Urothelium cell line (cell line): ENCODE results near the gene THAP11.
A peak's percentile ranks its signal among the peaks of the same experiment; 100 is the strongest.
"Not testable (repeated sequence)": the region's sequence is repeated elsewhere in the genome, so short reads cannot be mapped to it uniquely, and the experiment has no call there.

ENCODE experiments used
- DNase-seq: peaks from one replicate; pipeline ENCODE4 v3.0.0; 2011; ENCODE audit warnings: low spot score, mixed read lengths
- FAIRE-seq: peaks from 2 replicates; lab custom pipeline; 2011; peaks lifted over from hg19 to GRCh38; lab: Jason Lieb, UNC

THAP11 gene

DNA sequence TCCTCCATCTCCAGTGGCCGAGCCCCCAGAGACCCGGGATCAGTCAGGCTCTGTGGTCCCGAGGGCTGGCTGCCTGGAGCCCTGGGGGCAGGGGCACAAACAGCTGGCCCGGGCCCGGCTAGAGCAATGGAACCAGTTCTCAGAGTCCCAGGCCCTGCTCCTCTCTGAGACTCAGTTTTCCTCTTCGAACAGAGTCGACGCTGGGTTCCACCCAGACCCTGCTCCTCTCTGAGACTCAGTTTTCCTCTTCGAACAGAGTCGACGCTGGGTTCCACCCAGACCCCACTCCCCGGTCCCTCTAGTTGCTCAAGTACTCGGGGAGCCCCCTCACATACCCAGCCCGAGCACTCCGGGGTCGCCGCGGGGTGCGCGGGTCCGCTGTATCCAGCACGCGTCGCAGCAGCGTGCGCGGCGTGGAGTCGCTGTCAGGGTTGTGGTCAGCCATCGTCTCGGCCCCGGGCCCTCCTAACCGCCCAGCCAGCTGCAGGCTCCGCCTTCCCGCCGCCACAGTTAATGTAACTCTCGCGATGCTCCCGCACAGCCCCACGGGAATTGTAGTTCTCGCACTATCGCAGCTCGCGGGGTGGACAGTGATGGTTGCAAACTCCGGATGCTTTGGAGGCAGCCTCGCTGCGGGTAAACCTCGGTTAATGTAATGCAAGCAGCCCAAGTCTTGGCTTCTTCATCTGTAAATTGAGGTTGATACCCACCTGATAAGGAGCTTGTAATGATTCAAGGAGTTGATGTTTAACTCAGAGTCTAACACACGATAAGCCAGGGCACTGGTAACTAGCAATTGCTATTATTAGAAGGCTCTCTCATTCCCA lies 8.5 kb upstream of the THAP11 start:
- DNase-seq: peak; percentile 97
- FAIRE-seq: peak; percentile 71

DNA sequence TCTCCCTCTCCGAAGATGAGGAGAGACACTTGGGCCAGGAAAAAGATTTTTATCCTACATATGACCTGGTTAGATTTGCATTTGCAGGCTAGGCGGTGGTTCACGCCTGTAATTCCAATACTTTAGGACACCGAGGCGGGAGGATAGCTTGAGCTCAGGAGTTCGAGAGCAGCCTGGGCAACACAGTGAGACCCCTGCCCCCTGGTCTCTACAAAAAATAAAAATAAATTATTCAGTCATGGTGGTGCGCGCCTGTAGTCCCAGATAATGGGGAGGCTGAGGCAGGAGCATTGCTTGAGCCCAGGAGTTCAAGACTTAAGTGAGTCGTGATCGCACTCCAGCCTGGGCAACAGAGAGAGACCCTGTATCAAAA lies 7.9 kb upstream of the THAP11 start:
- DNase-seq (no peak), FAIRE-seq (no peak)

DNA sequence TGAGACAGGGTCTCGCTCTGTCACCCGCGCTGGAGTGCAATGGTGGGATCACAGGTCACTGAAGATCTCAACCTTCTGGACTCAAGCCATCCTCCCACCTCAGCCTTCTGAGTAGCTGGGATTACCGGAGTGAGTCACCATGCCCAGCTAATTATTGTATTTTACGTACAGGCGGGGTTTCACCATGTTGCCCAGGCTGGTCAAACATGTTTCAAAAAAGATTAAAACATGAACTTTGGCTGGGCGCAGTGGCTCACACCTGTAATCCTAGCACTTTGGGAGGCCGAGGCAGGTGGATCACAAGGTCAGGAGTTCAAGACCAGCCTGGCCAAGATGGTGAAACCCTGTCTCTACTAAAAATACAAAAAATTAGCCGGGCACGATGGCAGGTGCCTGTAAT lies 4.9 kb upstream of the THAP11 start:
- not testable (repeated sequence) for DNase-seq, FAIRE-seq

DNA sequence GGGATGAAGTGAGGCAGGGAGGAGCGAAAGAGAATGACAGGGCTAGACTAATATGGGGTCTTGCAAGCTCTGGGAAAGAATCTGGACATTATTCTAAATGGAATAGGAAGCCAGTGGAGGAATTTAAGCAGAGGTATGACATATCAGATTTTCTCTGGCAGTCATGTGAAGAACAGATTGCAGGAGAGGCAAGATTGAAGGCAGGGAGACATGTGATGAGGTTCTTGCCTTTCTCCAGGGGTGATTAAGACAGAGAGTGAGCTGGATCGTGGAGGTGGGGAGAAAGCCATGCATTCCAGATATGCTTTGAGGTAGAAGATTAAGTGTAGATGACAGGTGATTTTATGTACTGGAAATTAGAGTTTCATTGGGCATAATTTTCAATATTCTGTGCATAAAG lies 4.3 kb upstream of the THAP11 start:
- DNase-seq: no peak
- FAIRE-seq: no peak

DNA sequence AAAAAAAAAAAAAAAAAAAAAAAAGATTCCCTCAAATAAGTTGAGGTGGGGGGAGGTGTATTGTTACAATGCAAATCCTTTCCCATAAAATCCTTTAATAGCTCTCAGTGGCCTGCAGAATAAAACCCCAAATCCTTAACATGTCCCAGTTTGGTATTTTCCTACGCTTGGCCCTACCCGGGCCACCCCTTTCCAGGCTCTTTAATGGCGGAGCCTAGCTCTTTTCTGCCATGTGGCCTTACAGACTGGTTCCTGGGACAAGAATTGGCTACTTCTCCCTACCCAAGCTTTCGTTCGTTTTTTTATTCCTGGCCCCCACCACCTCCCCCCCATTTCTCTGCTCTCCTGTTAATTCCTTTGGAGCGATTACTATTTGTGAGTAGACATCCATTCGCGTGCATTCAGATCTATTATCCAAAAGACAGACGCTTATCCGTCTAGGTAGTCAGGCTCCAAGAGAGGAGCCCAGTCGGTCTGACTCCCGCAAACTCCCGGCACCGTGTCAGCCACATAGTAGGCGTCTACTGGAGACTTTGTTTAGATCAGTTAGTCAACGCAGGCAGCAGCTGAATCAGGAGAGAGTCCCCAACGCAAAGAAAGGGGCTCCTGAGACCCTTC lies 813 bp upstream of the THAP11 start:
- DNase-seq (no peak), FAIRE-seq (no peak)

DNA sequence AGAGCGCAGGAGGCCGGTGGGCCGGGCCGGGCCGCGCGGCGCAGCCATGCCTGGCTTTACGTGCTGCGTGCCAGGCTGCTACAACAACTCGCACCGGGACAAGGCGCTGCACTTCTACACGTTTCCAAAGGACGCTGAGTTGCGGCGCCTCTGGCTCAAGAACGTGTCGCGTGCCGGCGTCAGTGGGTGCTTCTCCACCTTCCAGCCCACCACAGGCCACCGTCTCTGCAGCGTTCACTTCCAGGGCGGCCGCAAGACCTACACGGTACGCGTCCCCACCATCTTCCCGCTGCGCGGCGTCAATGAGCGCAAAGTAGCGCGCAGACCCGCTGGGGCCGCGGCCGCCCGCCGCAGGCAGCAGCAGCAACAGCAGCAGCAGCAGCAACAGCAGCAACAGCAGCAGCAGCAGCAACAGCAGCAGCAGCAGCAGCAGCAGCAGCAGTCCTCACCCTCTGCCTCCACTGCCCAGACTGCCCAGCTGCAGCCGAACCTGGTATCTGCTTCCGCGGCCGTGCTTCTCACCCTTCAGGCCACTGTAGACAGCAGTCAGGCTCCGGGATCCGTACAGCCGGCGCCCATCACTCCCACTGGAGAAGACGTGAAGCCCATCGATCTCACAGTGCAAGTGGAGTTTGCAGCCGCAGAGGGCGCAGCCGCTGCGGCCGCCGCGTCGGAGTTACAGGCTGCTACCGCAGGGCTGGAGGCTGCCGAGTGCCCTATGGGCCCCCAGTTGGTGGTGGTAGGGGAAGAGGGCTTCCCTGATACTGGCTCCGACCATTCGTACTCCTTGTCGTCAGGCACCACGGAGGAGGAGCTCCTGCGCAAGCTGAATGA lies 606 bp downstream of the THAP11 start:
- FAIRE-seq: no peak
- peak; percentile 39 for DNase-seq

DNA sequence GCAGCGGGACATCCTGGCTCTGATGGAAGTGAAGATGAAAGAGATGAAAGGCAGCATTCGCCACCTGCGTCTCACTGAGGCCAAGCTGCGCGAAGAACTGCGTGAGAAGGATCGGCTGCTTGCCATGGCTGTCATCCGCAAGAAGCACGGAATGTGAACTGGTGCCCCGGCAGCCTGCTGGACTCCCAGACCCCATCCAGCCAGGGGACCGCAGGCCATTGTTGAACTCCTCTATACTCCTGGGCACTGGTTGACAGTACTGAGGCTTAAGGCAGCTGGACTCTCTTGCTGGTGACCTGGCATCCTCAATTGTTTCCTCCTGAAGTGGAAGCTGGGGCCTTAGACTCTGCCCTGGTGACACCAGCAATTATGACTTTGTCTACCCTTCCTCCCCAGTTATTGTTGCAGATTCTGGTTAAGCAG lies 1.2 kb downstream of the THAP11 start:
- DNase-seq: no peak
- no peak for FAIRE-seq

DNA sequence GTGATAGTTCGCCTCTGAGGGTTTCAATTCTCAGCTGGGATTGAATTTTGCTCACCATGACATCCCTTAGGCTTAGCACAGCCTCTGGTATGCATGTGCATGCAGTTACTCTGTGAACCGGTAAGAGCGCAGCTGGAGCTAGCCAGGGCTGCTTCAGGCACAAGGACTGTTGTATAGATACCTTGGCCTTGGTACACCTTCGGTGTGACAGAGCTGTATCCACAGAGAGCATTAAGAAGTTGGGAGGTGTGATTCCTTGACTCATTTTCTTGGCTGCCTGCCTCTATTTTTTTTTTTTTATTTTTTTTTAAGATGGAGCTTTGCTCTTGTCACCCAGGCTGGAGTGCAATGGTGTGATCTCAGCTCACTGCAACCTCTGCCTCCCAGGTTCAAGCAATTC lies 2.4 kb downstream of the THAP11 start:
- DNase-seq: no peak

DNA sequence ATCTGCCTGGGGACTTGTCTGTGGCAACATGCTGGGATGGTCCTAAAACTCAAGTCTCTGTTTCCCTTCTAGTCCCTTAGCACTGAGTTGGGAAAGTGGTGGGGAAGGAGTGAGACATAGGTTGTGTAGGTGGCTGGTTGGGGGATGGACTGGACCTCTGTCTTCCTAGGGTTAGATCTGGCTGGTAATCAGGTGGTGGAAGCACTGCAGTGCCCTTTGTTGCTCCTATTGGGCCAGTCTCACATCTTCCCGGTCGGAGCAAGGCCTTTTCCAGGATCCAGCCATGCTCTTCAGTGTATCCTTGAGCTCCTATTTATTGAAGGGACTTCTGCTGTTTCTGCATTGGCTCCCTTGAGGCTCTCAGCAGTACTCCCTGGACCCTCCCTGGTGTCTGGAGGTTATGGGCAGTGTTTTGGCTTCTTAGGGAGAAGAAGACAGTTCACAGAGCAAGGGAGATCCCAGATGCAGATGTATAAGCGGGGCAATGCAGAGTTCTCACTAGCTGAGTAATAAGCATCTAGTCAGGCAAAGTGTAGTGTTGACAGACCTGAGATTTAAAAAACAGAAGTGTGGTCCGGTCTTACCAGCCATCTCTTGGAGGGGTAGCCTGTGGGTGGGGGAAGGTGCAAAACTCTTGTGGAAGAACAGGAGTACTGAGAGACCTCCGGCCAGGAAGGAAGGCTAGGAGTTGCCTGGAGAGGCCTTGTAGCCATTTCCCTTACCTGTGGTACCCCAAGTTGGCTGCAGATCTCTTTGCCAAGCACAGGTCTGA lies 3.4 kb downstream of the THAP11 start:
- no peak for DNase-seq
- no peak for FAIRE-seq

More for the DNA sequence above, 2.4 kb downstream of the THAP11 start:
- no peak for FAIRE-seq

DNA sequence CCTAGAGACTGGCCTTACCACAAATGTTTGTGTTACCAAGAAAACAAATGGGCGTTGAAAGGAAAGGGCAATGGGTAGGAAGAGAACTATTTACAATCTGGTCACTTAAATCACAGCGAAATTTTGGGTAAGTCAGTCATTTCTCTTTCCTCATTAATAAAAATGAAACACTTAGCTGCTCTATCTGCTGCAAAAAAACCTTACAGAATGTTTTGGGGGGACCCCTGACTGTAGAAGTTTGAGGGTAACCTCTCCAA lies 3.9 kb downstream of the THAP11 start:
- FAIRE-seq (no peak), DNase-seq (no peak)

DNA sequence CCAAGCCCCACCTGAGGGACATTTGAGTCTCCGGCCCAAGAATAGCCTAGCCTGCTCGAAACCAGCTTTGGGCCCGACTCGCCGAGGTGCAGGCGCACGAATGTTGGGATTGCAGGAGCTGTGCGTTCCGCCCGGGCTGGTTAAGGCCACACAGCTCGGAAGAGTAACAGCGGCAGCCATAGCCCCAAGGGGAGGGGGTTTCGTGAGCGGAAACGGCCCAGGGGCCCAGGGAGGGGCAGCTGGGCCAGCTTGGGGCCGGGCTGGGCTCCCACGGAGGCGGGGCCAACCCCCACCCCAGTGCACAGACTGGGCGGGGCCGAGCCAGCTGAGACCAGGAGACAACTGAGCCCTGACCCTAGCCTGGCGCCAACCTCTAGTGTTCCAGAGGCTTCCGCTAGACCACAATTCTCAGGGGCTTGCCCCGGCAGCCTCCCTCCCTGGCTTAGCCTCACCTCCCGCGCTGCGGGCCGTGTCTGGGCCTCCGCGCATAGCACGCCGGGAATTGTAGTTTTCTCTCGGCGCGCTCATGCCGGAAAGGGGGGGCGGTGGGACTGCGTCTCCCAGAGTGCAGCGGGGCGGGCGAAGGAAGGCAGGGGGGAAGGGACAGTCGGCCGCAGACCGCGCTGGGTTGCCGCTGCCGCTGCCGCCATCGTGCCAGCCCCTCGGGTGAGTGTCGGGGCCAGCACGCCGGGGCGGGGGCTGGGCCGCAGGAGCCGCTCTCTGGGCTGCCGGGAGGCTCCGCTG lies 4.4 kb downstream of the THAP11 start, which contains the start of gene NUTF2:
Gene NUTF2 (plus strand): TSS at position 614 of the 744 bp plus-strand sequence. CDS start 18,198 bp downstream, outside the sequence.
- DNase-seq (peak; percentile 96), FAIRE-seq (no peak)

DNA sequence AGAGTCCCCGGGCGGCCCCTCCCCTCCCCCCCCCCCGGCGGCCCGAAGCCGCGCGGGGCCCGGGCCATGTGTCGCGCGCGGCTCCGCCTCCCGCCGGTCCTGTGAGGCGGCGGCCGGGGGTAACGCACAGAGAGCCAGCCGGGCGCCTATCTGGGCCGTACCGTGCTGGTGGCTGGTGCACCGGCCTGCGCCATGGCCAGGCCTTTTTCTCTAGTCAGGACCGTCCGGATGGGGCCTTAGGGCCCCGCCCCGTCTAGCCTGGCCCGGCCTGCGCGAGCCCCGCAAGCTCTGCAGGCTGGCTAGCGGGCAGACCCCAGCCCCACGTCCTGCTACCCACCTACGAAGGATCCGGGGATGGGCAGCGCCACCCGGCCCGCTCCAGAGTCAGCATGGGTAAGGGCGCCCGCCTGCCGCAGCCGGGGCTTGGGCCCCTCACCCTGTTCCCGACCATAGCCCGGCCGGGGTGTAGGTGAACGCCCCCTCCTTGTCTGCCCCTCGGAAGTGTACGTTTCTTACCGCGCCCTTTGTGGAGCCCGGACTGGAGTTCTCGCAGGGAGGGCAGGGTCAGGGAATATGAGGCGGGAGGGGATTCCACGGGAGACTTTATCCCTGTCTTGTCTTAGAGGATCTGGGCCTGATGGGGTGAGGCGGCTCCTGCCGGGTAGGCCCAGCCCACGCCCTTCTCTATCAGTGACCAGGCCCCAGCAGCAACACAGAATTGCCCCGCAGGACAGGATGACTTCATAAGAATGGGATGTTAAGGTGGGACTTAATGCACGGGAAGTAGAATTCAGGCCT lies 5.1 kb downstream of the THAP11 start, which contains the start of gene CENPT:
Gene CENPT (minus strand): TSS at position 630 of the 798 bp plus-strand sequence. CDS start 13,834 bp downstream, outside the sequence.
- DNase-seq (peak; percentile 75), FAIRE-seq (no peak)

DNA sequence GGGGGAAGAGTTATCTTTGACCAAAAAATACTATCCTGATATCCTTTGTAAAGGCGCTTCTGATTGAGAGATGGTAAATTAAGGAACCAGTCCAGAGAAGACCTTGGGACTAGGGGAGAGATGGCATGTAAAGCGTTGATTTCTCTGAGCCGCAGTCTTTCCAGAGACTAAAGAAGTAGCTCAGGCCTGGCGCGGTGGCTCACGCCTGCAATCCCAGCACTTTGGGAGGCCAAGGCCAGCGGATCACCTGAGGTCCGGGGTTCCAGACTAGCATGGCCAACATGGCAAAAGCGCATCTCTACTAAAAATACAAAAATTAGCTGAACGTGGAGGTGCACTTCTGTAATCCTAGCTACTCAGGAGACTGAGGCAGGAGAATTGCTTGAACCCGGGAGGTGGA lies 6.0 kb downstream of the THAP11 start:
- FAIRE-seq (no peak), DNase-seq (no peak)

DNA sequence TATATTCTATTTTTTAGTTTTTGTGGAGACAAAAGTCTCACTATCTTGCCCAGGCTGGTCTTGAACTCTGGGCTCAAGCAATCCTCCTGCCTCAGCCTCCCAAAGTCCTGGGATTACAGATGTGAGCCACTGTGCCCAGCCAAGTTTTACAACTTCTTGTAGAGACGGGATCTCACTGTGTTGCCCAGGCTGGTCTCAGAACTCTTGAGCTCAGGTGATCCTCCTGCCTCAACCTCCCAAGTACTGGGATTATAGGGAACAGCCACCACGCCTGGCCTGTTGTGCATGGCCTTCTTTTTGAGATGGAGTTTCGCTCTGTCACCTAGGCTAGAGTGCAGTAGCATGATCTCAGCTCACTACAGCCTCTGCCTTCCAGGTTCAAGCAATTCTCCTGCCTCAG lies 11.6 kb downstream of the THAP11 start:
- FAIRE-seq (no peak), DNase-seq (no peak)

DNA sequence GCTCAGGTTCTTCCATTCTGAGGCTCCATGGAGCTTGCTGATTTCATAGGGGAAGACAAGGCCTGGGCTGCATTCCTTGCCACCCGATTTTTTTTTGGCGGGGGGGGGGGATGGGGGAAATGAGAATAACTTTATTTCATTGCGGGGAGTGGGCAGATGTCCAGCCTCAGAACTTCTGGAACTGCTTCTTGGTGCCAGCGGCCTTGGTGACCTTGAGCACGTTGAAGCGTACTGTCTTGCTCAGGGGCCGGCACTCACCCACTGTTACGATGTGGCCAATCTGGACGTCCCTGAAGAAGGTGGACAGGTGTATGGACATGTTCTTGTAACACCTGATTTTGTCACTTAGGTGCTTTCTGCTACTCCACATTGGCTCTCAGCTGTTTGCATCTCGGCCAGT lies 13.7 kb downstream of the THAP11 start:
- no peak for DNase-seq
- FAIRE-seq: no peak

DNA sequence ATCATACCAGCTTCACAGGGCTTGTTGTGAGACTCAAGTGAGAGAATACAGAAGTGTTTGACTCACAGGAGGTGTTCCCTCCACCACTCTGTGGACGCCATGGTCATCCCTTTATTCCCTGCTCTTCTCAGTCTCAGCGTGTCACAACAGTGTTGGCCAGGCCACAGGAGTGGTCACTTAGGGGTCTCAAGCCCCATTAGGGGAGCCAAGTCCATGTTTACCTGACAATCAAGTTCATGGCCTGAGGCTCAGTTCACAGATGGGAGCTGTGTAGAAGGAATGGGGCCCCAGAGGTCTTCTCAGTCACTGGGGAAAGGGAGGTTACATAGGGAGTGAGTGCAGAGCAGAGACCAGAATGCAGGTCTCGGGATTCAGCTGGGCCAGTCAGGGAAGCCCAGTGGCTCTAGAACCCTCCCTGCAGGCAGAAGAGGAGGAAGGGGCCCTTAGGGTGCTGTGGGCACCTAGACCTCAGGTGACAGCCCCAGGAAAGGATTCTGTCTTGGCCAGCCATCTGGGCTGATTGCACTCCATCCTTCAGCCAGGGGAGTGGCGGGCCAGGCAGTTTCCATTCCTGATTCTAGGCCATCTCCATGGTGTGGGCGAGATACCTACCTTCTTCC lies 14.9 kb downstream of the THAP11 start:
- no peak for DNase-seq
- FAIRE-seq: no peak

DNA sequence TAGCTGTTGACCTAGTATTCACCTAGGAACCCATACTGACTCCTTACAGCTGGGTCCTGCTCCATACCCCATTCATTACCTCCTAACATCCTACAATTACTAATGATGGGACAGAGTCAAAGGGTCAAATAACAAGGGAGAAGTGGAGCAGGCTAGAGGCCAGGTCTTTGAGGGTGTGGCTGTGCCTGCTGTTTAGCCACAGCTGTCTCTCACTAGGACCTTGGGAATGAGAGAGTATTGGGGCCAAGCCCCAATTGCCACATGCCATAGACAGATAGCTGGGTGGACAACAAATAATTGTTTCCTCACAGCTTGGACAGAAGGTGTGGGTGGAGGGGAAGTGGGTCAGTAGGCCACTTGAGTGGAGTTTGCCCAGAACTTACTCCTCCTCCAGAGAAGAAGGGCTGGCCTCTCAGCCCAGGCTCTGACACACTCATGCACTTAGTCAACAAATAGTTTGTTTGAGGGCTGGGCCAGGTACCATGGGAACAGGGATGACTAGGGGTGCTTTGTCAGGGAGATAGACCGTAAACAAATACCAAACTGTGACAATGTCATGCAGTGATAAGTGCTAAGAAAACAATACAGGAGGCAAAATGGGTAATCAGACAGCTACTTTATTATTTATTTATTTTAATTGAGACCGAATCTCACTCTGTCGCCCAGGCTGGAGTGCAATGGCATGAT lies 15.6 kb downstream of the THAP11 start:
- FAIRE-seq (no peak), DNase-seq (peak; percentile 40)

DNA sequence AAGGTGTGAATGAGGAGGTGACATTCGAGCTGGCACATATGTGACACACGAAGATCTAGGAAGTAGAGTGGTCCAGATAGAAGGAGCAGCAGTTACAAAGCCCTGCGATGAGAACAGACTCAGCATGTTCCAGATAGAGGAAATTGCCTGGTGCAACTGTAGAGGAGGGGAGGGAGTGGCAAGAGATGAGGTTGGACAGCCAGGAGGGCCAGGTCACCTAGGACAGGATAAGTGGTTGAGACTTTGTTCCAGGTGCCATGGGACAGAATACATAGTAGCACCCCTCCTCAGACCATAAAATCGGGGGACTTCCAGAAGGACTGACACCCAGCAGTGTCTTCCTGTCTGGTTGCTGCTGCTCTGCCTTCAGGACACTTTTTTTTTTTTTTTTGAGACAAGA lies 16.4 kb downstream of the THAP11 start:
- FAIRE-seq (no peak), DNase-seq (no peak)
